ENCODE measurements around the gene PRKCI.
"Not testable (repeated sequence)": the region's sequence is repeated elsewhere in the genome, so short reads cannot be mapped to it uniquely, and the experiment has no call there.

GRCh38 chr3:170277311-170277710, 55.1 kb downstream of the PRKCI start:
- TF ChIP-seq, protein P1, sequence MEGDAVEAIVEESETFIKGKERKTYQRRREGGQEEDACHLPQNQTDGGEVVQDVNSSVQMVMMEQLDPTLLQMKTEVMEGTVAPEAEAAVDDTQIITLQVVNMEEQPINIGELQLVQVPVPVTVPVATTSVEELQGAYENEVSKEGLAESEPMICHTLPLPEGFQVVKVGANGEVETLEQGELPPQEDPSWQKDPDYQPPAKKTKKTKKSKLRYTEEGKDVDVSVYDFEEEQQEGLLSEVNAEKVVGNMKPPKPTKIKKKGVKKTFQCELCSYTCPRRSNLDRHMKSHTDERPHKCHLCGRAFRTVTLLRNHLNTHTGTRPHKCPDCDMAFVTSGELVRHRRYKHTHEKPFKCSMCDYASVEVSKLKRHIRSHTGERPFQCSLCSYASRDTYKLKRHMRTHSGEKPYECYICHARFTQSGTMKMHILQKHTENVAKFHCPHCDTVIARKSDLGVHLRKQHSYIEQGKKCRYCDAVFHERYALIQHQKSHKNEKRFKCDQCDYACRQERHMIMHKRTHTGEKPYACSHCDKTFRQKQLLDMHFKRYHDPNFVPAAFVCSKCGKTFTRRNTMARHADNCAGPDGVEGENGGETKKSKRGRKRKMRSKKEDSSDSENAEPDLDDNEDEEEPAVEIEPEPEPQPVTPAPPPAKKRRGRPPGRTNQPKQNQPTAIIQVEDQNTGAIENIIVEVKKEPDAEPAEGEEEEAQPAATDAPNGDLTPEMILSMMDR (IDR thresholded peaks at IDR 0.05), result not testable (repeated sequence)
- TF ChIP-seq EP300 (IDR thresholded peaks at IDR 0.05), result not testable (repeated sequence)

All from esophagus muscularis mucosa (tissue), 3 donors.